NCI-H1417 treated with DMSO at 0.1 percent for 48 hours (cell line): Measurements from ENCODE around the gene SELENOS.

Experiments used
- DNase-seq: peaks from one replicate; lab custom pipeline; 2025; lab: John Stamatoyannopoulos, UW

The SELENOS gene

DNA sequence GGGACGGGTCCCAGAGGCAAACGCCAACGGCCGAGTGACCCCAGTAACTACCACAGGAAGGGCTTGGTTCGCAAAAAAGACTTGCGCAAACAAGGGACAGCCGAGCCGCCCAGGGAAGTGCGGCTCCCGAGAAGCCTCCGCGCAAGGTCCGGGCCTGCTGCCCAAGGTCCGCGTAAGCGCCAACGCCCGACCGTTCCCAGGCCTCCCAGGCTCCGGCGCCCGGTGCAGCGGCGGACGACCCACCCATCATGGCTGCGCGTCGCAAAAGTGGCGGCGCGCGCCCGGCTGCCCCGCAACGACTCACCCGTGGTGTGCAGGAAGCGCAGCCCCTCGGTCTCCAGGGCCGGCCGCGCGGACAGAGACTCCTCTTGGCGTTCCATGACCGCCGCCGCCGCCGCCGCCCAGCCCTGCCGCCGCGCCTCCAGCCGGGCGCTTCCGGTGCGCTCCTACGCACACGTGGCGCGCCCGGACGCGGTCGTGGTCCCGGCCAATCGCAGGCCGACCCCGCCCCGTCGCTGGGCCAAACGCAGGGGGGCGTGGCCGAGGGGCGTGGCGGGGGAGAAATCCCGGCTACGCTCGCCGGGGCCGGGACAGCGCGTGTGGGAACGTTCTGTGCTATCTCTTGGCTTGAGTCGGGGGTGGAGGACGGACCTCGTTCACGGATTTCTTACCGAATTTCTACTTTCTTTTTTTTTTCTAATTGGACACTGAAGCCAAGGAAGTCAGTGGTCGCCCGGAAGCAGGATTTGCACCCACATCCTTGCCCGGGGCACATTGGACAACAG is at the start of gene SELENOS:
TSS of gene SELENOS (minus strand) at position 448 of the 785 bp plus-strand sequence. CDS start at position 380, 68 bp downstream.
- no peak for DNase-seq

GRCh38 chr15:101326462-101327146 is 49.3 kb upstream of the SELENOS start:
- no peak for DNase-seq

GRCh38 chr15:101326026-101326315 is 48.7 kb upstream of the SELENOS start:
- DNase-seq, result no peak

GRCh38 chr15:101325263-101326025 is 48.2 kb upstream of the SELENOS start:
- no peak for DNase-seq

DNA sequence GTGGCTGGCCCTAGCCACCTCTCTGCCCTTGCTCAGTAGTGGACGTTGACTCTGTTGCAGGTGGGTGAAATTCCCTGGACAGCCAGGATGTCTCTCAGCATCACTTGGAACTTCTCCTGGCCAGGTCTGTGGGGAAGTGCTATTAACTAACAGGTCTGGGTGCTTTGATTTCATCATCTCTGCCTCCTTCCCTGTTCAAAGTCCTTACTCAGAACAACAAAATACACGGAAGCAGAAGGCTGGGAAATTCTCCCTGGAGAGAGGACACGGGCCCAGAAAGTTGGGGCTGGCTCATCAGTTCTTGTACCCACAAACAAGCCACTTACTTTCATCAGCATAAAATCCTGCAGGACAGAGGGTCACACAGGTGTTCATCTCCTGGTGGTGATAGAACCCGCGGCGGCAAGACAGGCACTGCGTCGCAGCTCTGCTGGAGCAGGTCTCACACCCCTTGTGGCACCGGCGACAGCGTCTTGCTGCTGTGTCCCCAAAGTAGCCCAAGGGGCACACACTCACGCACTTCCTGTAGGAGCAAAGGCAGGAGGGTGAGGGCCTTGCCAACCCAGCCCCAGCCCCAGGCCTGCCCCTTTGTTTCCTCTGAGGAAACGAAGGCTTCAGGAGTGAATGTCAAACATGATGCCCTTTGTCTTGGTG is 47.4 kb upstream of the SELENOS start:
- no peak for DNase-seq

GRCh38 chr15:101323793-101324523 is 46.7 kb upstream of the SELENOS start:
- no peak for DNase-seq

- DNase-seq, result no peak
Observed at GRCh38 chr15:101322854-101323477, 45.7 kb upstream of the SELENOS start.

- DNase-seq, result no peak
Observed at GRCh38 chr15:101322016-101322695, 44.9 kb upstream of the SELENOS start.

GRCh38 chr15:101320501-101321052 is 43.3 kb upstream of the SELENOS start:
- no peak for DNase-seq

DNA sequence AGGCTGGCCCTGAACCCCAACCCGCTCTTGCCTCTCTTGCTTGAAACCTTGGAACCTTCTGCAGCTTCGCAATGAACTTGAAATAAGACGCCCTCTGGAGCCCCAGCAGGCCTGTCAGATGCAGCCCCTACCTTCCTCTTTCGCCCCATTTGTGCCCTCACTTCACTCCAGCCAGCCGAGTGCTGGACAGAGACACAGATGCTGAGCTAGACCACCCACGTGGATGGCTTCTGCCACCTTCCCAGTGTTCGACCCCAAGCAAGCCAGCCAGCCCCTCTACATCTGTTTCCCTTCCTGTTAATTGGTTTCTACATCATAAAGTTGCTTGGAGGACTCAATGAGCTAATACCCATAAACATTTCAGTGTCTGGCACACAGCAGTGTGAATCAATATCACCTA is 41.6 kb upstream of the SELENOS start:
- DNase-seq, result no peak

DNA sequence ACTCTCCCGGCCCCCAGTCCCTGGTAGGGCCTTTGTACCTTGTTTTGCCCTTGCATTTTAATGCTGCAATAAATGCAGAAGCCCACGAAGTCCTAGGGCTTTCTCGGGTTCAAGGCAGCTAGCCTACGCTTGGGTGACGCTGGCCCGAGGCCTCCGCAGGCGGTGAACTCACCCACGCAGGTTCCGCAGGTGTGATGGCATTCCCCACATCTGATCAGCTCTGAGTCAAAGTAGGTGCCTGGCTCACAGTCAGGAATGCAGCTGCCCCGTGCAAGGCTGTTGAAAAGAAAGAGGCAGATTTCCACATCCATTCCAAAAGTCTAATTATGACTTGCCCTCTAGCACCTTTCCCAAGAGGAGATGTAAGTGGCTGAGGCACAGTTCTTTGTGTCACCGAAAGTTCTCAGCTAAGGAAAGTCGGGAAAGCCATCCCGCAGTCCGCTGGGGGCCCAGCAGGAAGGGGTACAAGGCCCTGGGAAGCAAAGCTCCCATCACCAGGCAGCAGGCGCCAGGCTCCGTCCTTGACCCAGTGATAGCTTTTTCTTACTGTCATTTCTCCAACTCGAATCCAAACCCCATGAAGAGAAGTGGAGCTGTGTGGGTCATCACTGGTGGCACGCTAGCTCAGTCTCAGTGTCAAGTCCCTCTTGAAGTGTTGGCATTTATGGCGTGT is 41.0 kb upstream of the SELENOS start:
- DNase-seq, result no peak

- no peak for DNase-seq
Observed at GRCh38 chr15:101317336-101317872, 40.1 kb upstream of the SELENOS start.

DNA sequence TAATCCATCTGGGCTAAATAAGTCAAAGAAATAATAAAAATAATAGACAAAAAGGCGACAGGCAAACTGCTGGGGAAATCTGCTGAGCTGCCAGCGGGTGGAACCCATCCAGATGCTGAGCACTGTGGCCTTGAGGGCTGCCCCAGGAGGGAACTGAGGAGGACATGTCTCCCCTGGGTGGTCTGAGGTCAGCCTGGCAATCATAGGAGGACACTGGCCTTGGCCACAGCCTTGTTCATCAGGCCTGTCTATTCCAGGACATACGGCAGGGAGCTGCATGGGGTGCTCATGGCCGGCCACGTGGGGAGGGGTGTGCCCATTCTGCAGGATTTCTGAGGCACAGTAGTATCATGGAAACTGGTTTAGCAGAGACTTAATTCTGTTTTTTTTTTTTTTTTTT is 39.2 kb upstream of the SELENOS start:
- DNase-seq, result no peak

GRCh38 chr15:101315736-101316135 is 38.5 kb upstream of the SELENOS start:
- no peak for DNase-seq

DNA sequence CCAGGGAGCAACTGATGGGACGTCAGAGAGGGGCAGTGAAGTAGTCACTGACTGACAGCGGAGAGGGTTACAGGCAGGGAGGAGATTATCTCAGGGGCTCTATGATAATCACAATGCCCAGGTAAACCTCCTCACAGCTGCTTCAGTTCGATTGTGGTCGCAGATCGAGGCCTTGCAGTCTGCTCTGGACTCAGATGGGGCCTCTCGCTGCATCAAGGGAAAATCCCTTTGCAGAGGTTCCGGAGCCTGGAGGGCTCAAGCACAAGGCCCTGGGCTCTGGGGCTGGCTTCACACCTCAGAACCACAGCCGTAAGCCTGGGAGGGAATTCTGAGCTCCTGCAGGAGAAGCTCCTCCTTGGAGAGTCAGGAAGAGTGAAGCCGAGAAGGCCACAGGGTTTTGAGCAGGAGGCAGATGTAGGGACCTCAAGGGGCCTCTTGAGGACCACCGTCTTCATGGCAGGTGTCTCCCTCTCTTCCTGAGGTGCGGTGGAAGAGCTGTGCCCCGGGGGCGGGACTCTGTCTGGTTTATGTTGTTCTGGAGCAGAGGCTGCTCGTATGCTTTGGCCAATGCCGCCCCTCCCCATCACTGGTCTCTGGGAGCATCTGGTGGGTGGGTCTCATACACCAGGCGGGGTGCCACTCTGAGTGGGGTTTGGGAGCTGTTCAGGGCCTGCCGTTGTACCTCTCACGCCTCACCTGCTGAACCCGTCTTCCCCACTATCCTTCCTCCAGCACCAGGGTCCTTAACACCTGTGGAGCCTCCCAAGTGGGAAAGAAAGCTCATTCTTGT is 37.2 kb upstream of the SELENOS start:
- no peak for DNase-seq

- no peak for DNase-seq
Observed at GRCh38 chr15:101313041-101313761, 35.9 kb upstream of the SELENOS start.

DNA sequence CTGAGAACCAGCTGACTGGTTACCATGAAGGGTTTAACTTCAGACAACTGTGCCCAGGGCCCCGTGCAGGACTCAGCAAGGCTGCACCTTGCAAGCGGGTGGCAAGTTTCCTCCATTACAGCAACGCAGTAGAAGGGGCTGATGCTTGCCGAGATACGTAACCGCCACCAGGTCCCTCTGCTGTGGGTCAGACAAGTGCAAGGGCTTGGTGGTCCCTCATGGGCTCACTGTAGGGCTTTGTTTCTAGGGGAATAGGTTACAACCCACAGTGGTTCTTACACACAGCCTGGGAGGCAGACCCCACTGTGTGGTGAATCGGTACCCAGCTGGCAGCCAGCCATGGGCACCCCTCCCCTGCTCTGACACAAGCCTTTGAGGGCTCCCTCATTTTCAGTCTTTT is 33.2 kb upstream of the SELENOS start:
- no peak for DNase-seq

- no peak for DNase-seq
Observed at GRCh38 chr15:101310161-101310480, 32.8 kb upstream of the SELENOS start.
